ENCODE data around the gene CLPSL1.

GRCh38 chr6:35765739-35766138 is 15.1 kb upstream of the CLPSL1 start:
- TF ChIP-seq EZH2phosphoT487 (IDR thresholded peaks at IDR 0.05; ENCODE audit: borderline replicate concordance, low read length) (no peak), CTCF (conservative IDR thresholded peaks at IDR 0.05; ENCODE audit: low read depth, low read length) (no peak)

All from PC-3 (cell line).